Activated CD4-positive, alpha-beta T cell treated with anti-CD3 and anti-CD28 coated beads, Interleukin-2, amount 50 U/mL, for 48 hours (primary cell): Measurements from ENCODE around the gene ARL17B.
"Not testable (repeated sequence)": the region's sequence is repeated elsewhere in the genome, so short reads cannot be mapped to it uniquely, and the experiment has no call there.

Source experiments
- DNase-seq, 2 experiments: peaks; one replicate each; pipeline ENCODE4 v3.0.0-alpha.2; 2020

Gene ARL17B

GRCh38 chr17:46361755-46362154 lies at the start of gene ARL17B:
ARL17B (minus strand) TSS chr17:46361766; CDS start chr17:46358397, 3,369 bp downstream.
- DNase-seq, result peak; percentile 74 to 82

GRCh38 chr17:46409864-46410263 lies 48.3 kb upstream of the ARL17B start:
- DNase-seq, result not testable (repeated sequence)

- DNase-seq, result not testable (repeated sequence)
These were observed 45.6 kb upstream of the ARL17B start for GRCh38 chr17:46407155-46407554.

- DNase-seq, result not testable (repeated sequence)
These were observed 39.6 kb upstream of the ARL17B start for GRCh38 chr17:46401033-46401787.

GRCh38 chr17:46400543-46400942 lies 39.0 kb upstream of the ARL17B start:
- DNase-seq, result not testable (repeated sequence)

- not testable (repeated sequence) for DNase-seq
These were observed 38.4 kb upstream of the ARL17B start for GRCh38 chr17:46399993-46400392.

- DNase-seq, result not testable (repeated sequence)
These were observed 34.7 kb upstream of the ARL17B start for GRCh38 chr17:46396292-46396691.

GRCh38 chr17:46393702-46394101 lies 32.1 kb upstream of the ARL17B start:
- DNase-seq, result not testable (repeated sequence)

GRCh38 chr17:46385491-46385890 lies 23.9 kb upstream of the ARL17B start:
- not testable (repeated sequence) for DNase-seq

GRCh38 chr17:46383118-46383517 lies 21.6 kb upstream of the ARL17B start:
- DNase-seq, result not testable (repeated sequence)

GRCh38 chr17:46373418-46373817 lies 11.9 kb upstream of the ARL17B start:
- DNase-seq, result not testable (repeated sequence)

GRCh38 chr17:46372236-46373229 lies 11.0 kb upstream of the ARL17B start:
- DNase-seq, result not testable (repeated sequence)

GRCh38 chr17:46367520-46367919 lies 6.0 kb upstream of the ARL17B start:
- not testable (repeated sequence) for DNase-seq

- DNase-seq, result not testable (repeated sequence)
These were observed 326 bp downstream of the ARL17B start for GRCh38 chr17:46361145-46361735.

GRCh38 chr17:46353856-46354255 lies 7.7 kb downstream of the ARL17B start:
- not testable (repeated sequence) for DNase-seq

GRCh38 chr17:46349060-46349459 lies 12.5 kb downstream of the ARL17B start:
- DNase-seq, result not testable (repeated sequence)

- not testable (repeated sequence) for DNase-seq
These were observed 13.2 kb downstream of the ARL17B start for GRCh38 chr17:46348345-46348744.

GRCh38 chr17:46342131-46342530 lies 19.4 kb downstream of the ARL17B start:
- not testable (repeated sequence) for DNase-seq

- not testable (repeated sequence) for DNase-seq
These were observed 20.3 kb downstream of the ARL17B start for GRCh38 chr17:46341220-46341619.

GRCh38 chr17:46294831-46295230 lies 66.7 kb downstream of the ARL17B start, which contains the start of gene LRRC37A:
LRRC37A (plus strand) TSS chr17:46295131; CDS start chr17:46295134, 3 bp downstream.
- not testable (repeated sequence) for DNase-seq

GRCh38 chr17:46291618-46292017 lies 69.9 kb downstream of the ARL17B start:
- DNase-seq, result not testable (repeated sequence)

GRCh38 chr17:46290906-46291546 lies 70.5 kb downstream of the ARL17B start:
- not testable (repeated sequence) for DNase-seq
